CD14-positive monocyte (primary cell): ENCODE results near the gene DHX29. TPM values are rescaled to one million over a fixed set of nuclear protein-coding genes. Genes with fewer than 3 reads are reported as not detected.
A peak's percentile ranks its signal among the peaks of the same experiment; 100 is the strongest.

Source experiments
- DNase-seq, 3 donors: peaks; one replicate each; pipeline ENCODE4 v3.0.0-alpha.2; 2011 to 2022
- H2AFZ ChIP-seq: 2 replicates; pipeline ENCODE4 v1.6.0; 2012; ENCODE audit warnings: mild to moderate bottlenecking, low read depth, low read length, inconsistent platforms; ENCODE audit not compliant: insufficient read depth, poor library complexity, severe bottlenecking
- H3K27ac ChIP-seq, 2 donors: 1 replicate in 1 of 2; 2 replicates in 1 of 2; pipeline ENCODE4 v1.5.1; 2012 to 2013; ENCODE audit warnings: low read length in 2 of 2, control low read depth in 1 of 2, inconsistent platforms in 1 of 2, low read depth in 1 of 2, mild to moderate bottlenecking in 1 of 2
- H3K27me3 ChIP-seq, 2 donors: one replicate each; pipeline versions ENCODE4 v1.6.0 to v1.6.1; 2011 to 2013; ENCODE audit warnings: low read length in 2 of 2; ENCODE audit not compliant: control insufficient read depth in 2 of 2, insufficient read depth in 2 of 2
- H3K36me3 ChIP-seq, 2 donors: replicated peaks in 1 of 2; 1 replicate in 1 of 2; 2 replicates in 1 of 2; pipeline versions ENCODE4 v1.5.1 to v1.6.1; 2012 to 2013; ENCODE audit warnings: low read length in 2 of 2, control low read depth in 1 of 2, inconsistent platforms in 1 of 2, mild to moderate bottlenecking in 1 of 2; ENCODE audit not compliant: insufficient read depth in 2 of 2, control insufficient read depth in 1 of 2
- H3K4me1 ChIP-seq, 2 donors: 1 replicate in 1 of 2; 2 replicates in 1 of 2; pipeline versions ENCODE4 v1.5.1 to v1.6.1; 2012 to 2013; ENCODE audit warnings: low read length in 2 of 2, control low read depth in 1 of 2, inconsistent platforms in 1 of 2, mild to moderate bottlenecking in 1 of 2, moderate library complexity in 1 of 2; ENCODE audit not compliant: insufficient read depth in 2 of 2, control insufficient read depth in 1 of 2
- H3K4me2 ChIP-seq: replicated peaks from 2 replicates; pipeline ENCODE3; 2012; ENCODE audit warnings: low read length, moderate library complexity, mild to moderate bottlenecking; ENCODE audit not compliant: poor library complexity, severe bottlenecking; ENCODE audit errors: extremely low read depth
- H3K4me3 ChIP-seq, 3 experiments: fragments of 200-600 bp in 1 of 3; sonication (generic) in 1 of 3; replicated peaks in 1 of 3; 1 replicate in 2 of 3; 2 replicates in 1 of 3; pipeline ENCODE4 v1.5.1; 2011 to 2013; ENCODE audit warnings: low read length in 3 of 3, mild to moderate bottlenecking in 3 of 3, control low read depth in 2 of 3, low read depth in 2 of 3, inconsistent platforms in 1 of 3, moderate library complexity in 1 of 3
- H3K79me2 ChIP-seq: 2 replicates; pipeline ENCODE4 v1.6.0; 2012; ENCODE audit warnings: mild to moderate bottlenecking, control low read depth, inconsistent platforms, low read length, moderate library complexity; ENCODE audit not compliant: insufficient read depth
- H3K9ac ChIP-seq: 2 replicates; pipeline ENCODE4 v1.6.0; 2017; ENCODE audit warnings: low read length, mild to moderate bottlenecking; ENCODE audit not compliant: insufficient read depth, poor library complexity, severe bottlenecking
- H3K9me3 ChIP-seq, 2 donors: replicated peaks in 1 of 2; 1 replicate in 1 of 2; 2 replicates in 1 of 2; pipeline versions ENCODE4 v1.5.1 to v1.6.1; 2012 to 2013; ENCODE audit warnings: low read length in 2 of 2, control low read depth in 1 of 2; ENCODE audit not compliant: control insufficient read depth in 1 of 2, insufficient read depth in 1 of 2
- H4K20me1 ChIP-seq: 2 replicates; pipeline ENCODE4 v1.6.0; 2012; ENCODE audit warnings: mild to moderate bottlenecking, low read length, control low read depth, moderate library complexity; ENCODE audit not compliant: insufficient read depth
- H3K27ac Mint-ChIP-seq, 7 donors: one replicate each; pipeline ENCODE4 v1.8.0; 2020; ENCODE audit warnings: mild to moderate bottlenecking in 7 of 7, mixed read lengths in 7 of 7, moderate library complexity in 6 of 7, inconsistent platforms in 2 of 7
- H3K27me3 Mint-ChIP-seq, 3 donors: one replicate each; pipeline ENCODE4 v1.8.0; 2021 to 2022; ENCODE audit warnings: low read depth in 3 of 3, mild to moderate bottlenecking in 3 of 3, mixed read lengths in 3 of 3, moderate library complexity in 3 of 3, inconsistent platforms in 1 of 3
- H3K36me3 Mint-ChIP-seq, 2 donors: one replicate each; pipeline ENCODE4 v1.8.0; 2020; ENCODE audit warnings: mixed read lengths in 2 of 2, inconsistent platforms in 1 of 2, mild to moderate bottlenecking in 1 of 2
- H3K4me1 Mint-ChIP-seq: one replicate; pipeline ENCODE4 v1.8.0; 2020; ENCODE audit warnings: mild to moderate bottlenecking, mixed read lengths
- H3K4me3 Mint-ChIP-seq, 2 donors: one replicate each; pipeline ENCODE4 v1.8.0; 2020; ENCODE audit warnings: mild to moderate bottlenecking in 2 of 2, mixed read lengths in 2 of 2, moderate library complexity in 1 of 2
- H3K9me3 Mint-ChIP-seq, 7 donors: one replicate each; pipeline ENCODE4 v1.8.0; 2020 to 2022; ENCODE audit warnings: mixed read lengths in 7 of 7, mild to moderate bottlenecking in 6 of 7, moderate library complexity in 6 of 7, inconsistent platforms in 2 of 7
- CTCF ChIP-seq: fragments of 200-600 bp; IDR thresholded peaks from one replicate; pipeline ENCODE4 v1.8.0; 2022; ENCODE audit warnings: antibody characterized with exemption, mild to moderate bottlenecking
- WGBS: methylation state at CpG from one replicate; pipeline ENCODE4 v1.1.5; 2013; ENCODE audit warnings: missing lambda C conversion rate; ENCODE audit not compliant: insufficient coverage; 5-methylcytosine and 5-hydroxymethylcytosine counted together
- intact Hi-C, 2 donors: fragments of 100-400 bp; cut with micrococcal nuclease; formaldehyde crosslinking; loops; one replicate each; pipeline versions ENCODE4 v1.15.0 to v1.15.1; 2023
- polyA minus RNA-seq: library from RNA; depleted of rRNA, polyadenylated mRNA; stranded (reverse); fragments of >200 nt; gene quantifications from 2 replicates; pipeline ENCODE4 v1.2.3, GENCODE V29; 2012
- polyA plus RNA-seq, 3 donors: library from polyadenylated mRNA; depleted of rRNA in 1 of 3; unstranded in 2 of 3; stranded (reverse) in 1 of 3; fragments of 300-500 nt in 2 of 3; fragments of >200 nt in 1 of 3; fragmentation: Illumina TruSeq in 2 of 3; gene quantifications; 1 replicate in 2 of 3; 2 replicates in 1 of 3; pipeline ENCODE4 v1.2.3, GENCODE V29; 2012 to 2021
- total RNA-seq, 12 experiments: library from RNA in 1 of 12; stranded (reverse) in 1 of 12; fragments of 120-200 nt in 1 of 12; gene quantifications; one replicate each; pipeline ENCODE4 v1.2.4 and lab custom pipeline; 2013 to 2026; ENCODE audit warnings: mixed read lengths in 6 of 12, inconsistent platforms in 1 of 12

DHX29 gene
- 20.4 TPM for total RNA-seq (2013)
- polyA plus RNA-seq (10 to 100 TPM in 1 of 3 donors, 1 to 10 TPM in 2; 5.2 to 15.9 (median 9.7) TPM), polyA minus RNA-seq (6.0 and 6.2 TPM in 2 replicates), total RNA-seq (lab: John Stamatoyannopoulos, UW) (18.0 to 48.5 (median 31.0) reads per million in 11 experiments)

GRCh38 chr5:55307383-55308253 is at the start of gene DHX29, which contains the start of gene MTREX:
Gene DHX29 (minus strand): TSS chr5:55307694. CDS start chr5:55307573, 121 bp downstream.
Gene MTREX (plus strand): TSS chr5:55307989. CDS start chr5:55308014, 25 bp downstream.
- TF ChIP-seq CTCF = no peak
- H3K79me2 ChIP-seq = peaks cover 88% of the 10 kb centered on the region
- peak within 1 kb of the TSS; percentile 78 to 97 for H3K27ac ChIP-seq
- peaks cover 44% of the 10 kb centered on the region for H4K20me1 ChIP-seq
- H3K36me3 ChIP-seq = peaks cover 0 to 13% of the 10 kb centered on the region in 2 donors
- H3K27me3 ChIP-seq = no peaks in the 10 kb centered on the region
- peak within 1 kb of the TSS; percentile 92 for H3K4me2 ChIP-seq
- H3K4me3 Mint-ChIP-seq = no peak within 1 kb of the TSS
- intact Hi-C loops = no loop called here
- H3K27ac Mint-ChIP-seq = no peak within 1 kb of the TSS
- H3K9me3 Mint-ChIP-seq = peaks cover 0 to 9% (median 3%) of the 10 kb centered on the region in 7 donors
- WGBS = under 1% methylated on average over 62 of the region's 62 CpGs
- H3K4me1 ChIP-seq = peaks cover 42 to 63% of the 10 kb centered on the region in 2 donors
- DNase-seq = peak; percentile 78 to 83 (median 80)
- peak within 1 kb of the TSS; percentile 89 for H2AFZ ChIP-seq
- H3K36me3 Mint-ChIP-seq = peaks cover 5 to 13% of the 10 kb centered on the region in 2 donors
- H3K27me3 Mint-ChIP-seq = no peaks in the 10 kb centered on the region
- H3K9me3 ChIP-seq = peaks cover 0 to 3% of the 10 kb centered on the region in 2 donors
- H3K9ac ChIP-seq = peak within 1 kb of the TSS; percentile 93
- peaks cover 26% of the 10 kb centered on the region for H3K4me1 Mint-ChIP-seq
- peak within 1 kb of the TSS; percentile 91 to 96 (median 95) for H3K4me3 ChIP-seq

- H3K9ac ChIP-seq = no peak overlapping the region
- 94% methylated on average over 3 of the region's 4 CpGs for WGBS
- peaks cover 0 to 3% (median 0%) of the 10 kb centered on the region in 3 donors for H3K27me3 Mint-ChIP-seq
- H3K27ac Mint-ChIP-seq = no peak overlapping the region
- peaks cover 87 to 94% of the 10 kb centered on the region in 2 donors for H3K36me3 ChIP-seq
- no peak overlapping the region for H3K4me3 ChIP-seq
- no peaks in the 10 kb centered on the region for H4K20me1 ChIP-seq
- intact Hi-C loops = no loop called here
- no peak for DNase-seq
- H3K9me3 Mint-ChIP-seq = peaks cover 0 to 4% (median 2%) of the 10 kb centered on the region in 7 donors
- H3K36me3 Mint-ChIP-seq = peaks cover 69 to 78% of the 10 kb centered on the region in 2 donors
- no peaks in the 10 kb centered on the region for H3K4me1 Mint-ChIP-seq
- H2AFZ ChIP-seq = no peak overlapping the region
- no peaks in the 10 kb centered on the region for H3K4me1 ChIP-seq
- H3K4me3 Mint-ChIP-seq = no peak overlapping the region
- H3K27me3 ChIP-seq = no peaks in the 10 kb centered on the region
- no peaks in the 10 kb centered on the region for H3K9me3 ChIP-seq
- no peak overlapping the region for H3K4me2 ChIP-seq
- H3K27ac ChIP-seq = no peak overlapping the region
- no peak for TF ChIP-seq CTCF
- no peaks in the 10 kb centered on the region for H3K79me2 ChIP-seq
Measured at GRCh38 chr5:55356896-55357295, 49.4 kb upstream of the DHX29 start.
